ENCODE measurements around the gene FGFRL1. TPM values are rescaled to one million over a fixed set of nuclear protein-coding genes. Genes with fewer than 3 reads are reported as not detected.

Gene FGFRL1, protein sequence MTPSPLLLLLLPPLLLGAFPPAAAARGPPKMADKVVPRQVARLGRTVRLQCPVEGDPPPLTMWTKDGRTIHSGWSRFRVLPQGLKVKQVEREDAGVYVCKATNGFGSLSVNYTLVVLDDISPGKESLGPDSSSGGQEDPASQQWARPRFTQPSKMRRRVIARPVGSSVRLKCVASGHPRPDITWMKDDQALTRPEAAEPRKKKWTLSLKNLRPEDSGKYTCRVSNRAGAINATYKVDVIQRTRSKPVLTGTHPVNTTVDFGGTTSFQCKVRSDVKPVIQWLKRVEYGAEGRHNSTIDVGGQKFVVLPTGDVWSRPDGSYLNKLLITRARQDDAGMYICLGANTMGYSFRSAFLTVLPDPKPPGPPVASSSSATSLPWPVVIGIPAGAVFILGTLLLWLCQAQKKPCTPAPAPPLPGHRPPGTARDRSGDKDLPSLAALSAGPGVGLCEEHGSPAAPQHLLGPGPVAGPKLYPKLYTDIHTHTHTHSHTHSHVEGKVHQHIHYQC
- 14.1 to 24.8 TPM (median 24.6 TPM) in 5 replicates for total RNA-seq (2022; extraction: Qiagen RNA extraction; ENCODE audit: low read depth)

GRCh38 chr4:1011022-1011665 lies at the start of gene FGFRL1:
Gene FGFRL1 (plus strand): TSS chr4:1011626. CDS start chr4:1012486, 860 bp downstream.

DNA sequence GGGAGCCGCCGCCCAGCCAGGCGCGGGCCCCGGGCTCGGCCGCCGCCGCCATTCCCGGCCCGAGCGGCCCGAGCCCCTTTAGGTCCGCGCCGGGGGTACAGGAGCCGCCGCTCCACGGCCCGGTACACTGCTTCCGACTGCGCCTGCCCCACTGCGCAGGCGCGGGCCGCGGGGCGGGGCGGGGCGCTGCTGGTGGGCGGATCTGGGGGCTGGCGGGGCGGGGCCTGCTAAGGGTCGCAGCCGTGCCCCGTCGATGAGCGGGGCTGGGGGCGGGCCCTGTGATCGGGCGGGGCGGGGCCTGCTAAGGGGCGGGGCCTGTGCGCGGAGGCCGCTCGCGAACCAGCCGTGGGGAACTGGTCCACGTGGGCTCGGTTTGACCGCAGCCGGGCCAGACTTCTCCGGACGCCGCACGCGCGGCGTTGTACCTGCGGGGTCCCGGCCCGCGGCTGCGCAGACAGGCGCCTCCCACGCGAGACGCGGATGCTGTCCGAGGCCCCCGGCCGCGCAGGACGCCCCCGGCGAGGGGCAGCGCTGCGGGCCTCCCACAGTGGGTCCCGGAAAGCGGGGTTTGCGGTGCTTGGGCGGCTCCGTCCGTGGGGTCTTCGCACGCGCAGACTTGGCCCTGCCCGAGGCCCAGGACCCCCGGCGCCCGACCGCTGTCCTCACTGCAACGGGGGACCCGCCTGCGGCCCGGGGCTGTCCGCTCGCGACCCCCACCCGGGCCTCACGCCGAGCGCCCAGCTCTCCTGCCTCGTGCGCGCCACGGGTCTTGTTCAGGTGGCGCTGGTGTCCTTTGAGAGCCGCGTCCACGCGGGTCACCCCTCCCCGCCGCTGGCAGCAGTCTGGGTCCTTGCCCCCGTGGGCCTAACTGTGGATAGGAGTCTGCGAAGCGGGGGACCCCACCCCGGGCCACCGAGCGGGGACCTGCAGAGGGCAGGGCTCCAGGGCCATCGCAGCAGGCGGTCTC lies 37.7 kb upstream of the FGFRL1 start, which contains the start of gene DGKQ:
Gene DGKQ, minus strand, starts transcription at position 139 of the 967 bp plus-strand sequence. Its CDS starts 87 bp downstream, at position 52.

GRCh38 chr4:986879-987623 lies 24.4 kb upstream of the FGFRL1 start, which contains the start of gene IDUA:
Gene IDUA (plus strand): TSS chr4:987044. CDS start chr4:987085, 41 bp downstream.

GRCh38 chr4:993111-994029 lies 18.1 kb upstream of the FGFRL1 start, which contains the start of gene SLC26A1:
Gene SLC26A1 (minus strand): TSS chr4:993404. CDS start chr4:991703, 1,701 bp downstream.

Other genes starting within 250 kb of the FGFRL1 start
- gene CPLX1, start 185.5 kb upstream of the FGFRL1 start, total RNA-seq (2022; extraction: Qiagen RNA extraction; ENCODE audit: low read depth): 0.47 to 0.70 TPM (median 0.51 TPM) in 5 replicates
- gene GAK, start 79.3 kb upstream of the FGFRL1 start, total RNA-seq (2022; extraction: Qiagen RNA extraction; ENCODE audit: low read depth): 31.9 to 52.0 TPM (median 45.8 TPM) in 5 replicates
- gene TMEM175, start 79.2 kb upstream of the FGFRL1 start, total RNA-seq (2022; extraction: Qiagen RNA extraction; ENCODE audit: low read depth): 8.6 to 10.0 TPM (median 9.0 TPM) in 5 replicates
- gene DGKQ, start 38.1 kb upstream of the FGFRL1 start, total RNA-seq (2022; extraction: Qiagen RNA extraction; ENCODE audit: low read depth): 4.0 to 7.9 TPM (median 6.9 TPM) in 5 replicates
- gene IDUA, start 24.6 kb upstream of the FGFRL1 start, total RNA-seq (2022; extraction: Qiagen RNA extraction; ENCODE audit: low read depth): 7.7 to 16.8 TPM (median 12.3 TPM) in 5 replicates
- gene SLC26A1, start 18.2 kb upstream of the FGFRL1 start, total RNA-seq (2022; extraction: Qiagen RNA extraction; ENCODE audit: low read depth): 0.20 to 0.91 TPM (median 0.26 TPM) in 5 replicates
- gene RNF212, start 101.9 kb downstream of the FGFRL1 start, total RNA-seq (2022; extraction: Qiagen RNA extraction; ENCODE audit: low read depth): 1.8 to 4.3 TPM (median 2.7 TPM) in 5 replicates
- gene SPON2, start 161.0 kb downstream of the FGFRL1 start, total RNA-seq (2022; extraction: Qiagen RNA extraction; ENCODE audit: low read depth): 0.20 to 0.58 TPM (median 0.26 TPM) in 5 replicates
- gene CTBP1, start 237.5 kb downstream of the FGFRL1 start, total RNA-seq (2022; extraction: Qiagen RNA extraction; ENCODE audit: low read depth): 66.1 to 92.8 TPM (median 81.0 TPM) in 5 replicates

Measured in A549 treated with RU486 at 1 μM for 4 hours (cell line).